Measurements from ENCODE around the gene OXCT1.

The OXCT1 gene

DNA sequence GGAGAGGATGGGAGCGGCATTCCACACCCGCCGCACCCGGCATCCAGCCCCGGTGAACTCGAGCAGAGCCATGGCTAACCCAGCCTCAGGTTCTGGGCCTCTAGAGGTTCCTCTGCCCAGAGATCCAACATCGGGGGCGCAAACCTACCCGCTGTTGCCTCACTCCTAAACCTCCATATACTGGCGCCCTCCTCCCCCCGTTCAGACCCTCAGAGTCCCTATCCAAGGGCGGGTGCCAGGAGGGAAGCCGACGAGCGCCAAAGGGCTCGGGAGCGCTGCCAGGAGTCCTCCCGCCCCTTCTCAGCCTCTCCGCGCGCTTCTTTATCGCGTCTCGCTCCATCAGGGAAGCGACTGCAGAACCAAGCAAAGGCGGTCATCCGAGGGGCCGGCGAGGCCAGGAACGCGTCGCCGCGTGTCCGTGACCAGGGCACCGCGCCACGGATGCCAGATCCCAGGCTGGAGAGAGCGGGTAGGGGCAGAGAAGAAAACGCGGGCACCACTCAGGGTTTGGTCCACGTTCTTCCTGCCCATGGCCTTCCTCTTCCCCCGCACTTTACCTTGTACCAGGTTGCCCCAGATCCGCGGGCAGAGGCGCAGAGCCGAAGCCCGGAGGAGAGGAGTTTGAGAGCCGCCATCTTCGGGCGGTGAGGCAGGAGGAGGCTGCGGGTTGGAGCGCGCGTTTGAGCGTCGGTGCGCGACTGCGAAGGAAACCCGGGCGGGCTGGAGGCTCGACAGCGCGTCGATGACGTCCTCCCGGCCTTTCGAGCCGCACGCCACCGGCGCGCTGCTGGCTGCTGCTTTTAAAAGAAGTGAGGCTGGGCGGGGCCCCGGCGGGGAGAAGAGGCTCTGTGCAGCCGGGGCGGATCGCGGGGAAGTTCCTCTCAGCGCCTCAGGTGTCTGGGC lies at the start of gene OXCT1:
TSS of gene OXCT1 (minus strand) at position 702 of the 903 bp plus-strand sequence. CDS start at position 635, 67 bp downstream.
- peak; percentile 90 for DNase-seq (ENCODE audit: low read depth, low spot score)

DNA sequence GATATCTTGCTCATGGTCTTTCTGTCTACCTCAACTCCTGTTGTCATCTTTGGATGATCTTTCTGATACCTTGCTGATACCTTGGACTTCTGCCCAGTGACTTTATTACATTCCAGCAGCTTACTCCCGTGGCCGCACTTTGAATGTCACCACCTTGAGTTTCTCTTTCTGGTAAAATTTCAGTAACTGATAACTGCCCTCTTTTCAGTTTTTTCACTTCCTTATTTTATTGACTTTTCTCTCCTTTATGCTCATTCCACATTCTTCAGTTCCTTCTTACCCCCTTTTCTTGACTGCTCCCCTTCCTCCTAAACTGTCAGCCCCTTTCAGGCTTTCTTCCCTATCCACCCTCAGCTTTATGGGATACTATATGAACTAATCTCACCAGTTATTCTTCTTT lies 47.9 kb upstream of the OXCT1 start:
- DNase-seq (ENCODE audit: low read depth, low spot score): no peak

GRCh38 chr5:41908374-41909079 lies 38.3 kb upstream of the OXCT1 start:
- DNase-seq (ENCODE audit: low read depth, low spot score): no peak

DNA sequence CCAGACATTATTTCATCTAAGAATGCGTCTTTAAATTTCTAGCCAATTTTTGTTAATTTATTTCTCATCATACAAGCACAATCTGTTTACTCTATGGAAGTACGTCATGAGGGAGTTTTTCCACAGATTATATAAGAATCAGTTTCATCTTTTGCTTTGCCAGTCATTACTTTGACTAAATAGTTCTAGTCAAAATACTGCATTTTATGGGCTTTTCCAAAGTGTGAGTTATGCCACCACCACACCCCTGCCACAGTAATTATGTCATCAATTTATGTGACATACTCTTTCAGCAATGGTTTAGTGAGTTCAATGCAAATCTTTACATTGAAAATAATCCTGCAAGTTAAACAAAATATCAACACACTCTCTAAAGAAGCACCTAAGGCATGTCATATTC lies 35.9 kb upstream of the OXCT1 start:
- no peak for DNase-seq (ENCODE audit: low read depth, low spot score)

DNA sequence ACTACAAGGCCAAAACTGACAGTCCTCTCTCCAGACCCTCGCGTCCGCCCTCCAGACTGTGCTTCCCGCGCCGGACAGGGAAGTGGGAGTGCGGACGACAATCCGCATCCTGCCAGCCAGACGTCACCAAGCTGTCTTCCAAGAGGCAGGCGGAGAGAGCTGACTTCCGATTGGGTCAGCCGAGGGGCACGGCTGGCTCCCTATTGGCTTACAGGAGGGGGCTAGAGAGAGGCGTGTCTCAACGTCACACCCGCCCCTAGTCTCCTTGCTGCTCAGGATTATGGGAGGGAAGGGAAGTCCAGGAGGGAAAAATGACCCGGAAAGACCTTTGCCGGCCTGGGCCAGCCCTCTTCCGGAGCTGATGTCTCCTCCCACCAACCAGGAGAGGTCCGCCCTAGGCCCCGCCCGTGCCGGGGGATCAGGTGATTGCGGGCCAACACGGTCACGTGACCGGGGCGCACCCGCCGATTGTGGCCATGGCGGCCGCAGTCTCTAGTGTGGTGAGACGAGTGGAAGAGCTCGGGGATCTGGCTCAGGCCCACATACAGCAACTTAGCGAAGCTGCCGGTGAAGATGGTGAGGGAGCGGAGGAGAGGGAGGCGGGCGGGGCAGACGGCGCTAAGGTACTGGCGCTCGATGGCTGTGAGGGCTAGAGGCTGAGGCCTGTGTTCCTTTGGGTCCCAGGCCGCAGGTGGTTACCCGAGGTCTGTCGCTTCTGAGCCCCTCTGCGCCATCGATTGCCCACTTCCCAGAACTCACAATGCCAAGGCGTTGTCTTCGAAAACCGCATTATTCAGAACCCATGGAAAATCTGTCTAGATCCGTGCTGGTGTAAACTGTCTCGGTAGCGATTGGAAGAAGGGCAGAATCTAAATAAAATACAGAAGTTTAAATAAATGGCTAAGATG lies 33.9 kb upstream of the OXCT1 start, which contains the start of gene RIMOC1:
TSS of gene RIMOC1 (plus strand) at position 453 of the 908 bp plus-strand sequence. CDS start at position 477, 24 bp downstream.
- peak; percentile 100 for DNase-seq (ENCODE audit: low read depth, low spot score)

GRCh38 chr5:41903382-41903891 lies 33.2 kb upstream of the OXCT1 start:
- DNase-seq (ENCODE audit: low read depth, low spot score): no peak

- no peak for DNase-seq (ENCODE audit: low read depth, low spot score)
Observed at GRCh38 chr5:41896230-41896629, 26.0 kb upstream of the OXCT1 start.

DNA sequence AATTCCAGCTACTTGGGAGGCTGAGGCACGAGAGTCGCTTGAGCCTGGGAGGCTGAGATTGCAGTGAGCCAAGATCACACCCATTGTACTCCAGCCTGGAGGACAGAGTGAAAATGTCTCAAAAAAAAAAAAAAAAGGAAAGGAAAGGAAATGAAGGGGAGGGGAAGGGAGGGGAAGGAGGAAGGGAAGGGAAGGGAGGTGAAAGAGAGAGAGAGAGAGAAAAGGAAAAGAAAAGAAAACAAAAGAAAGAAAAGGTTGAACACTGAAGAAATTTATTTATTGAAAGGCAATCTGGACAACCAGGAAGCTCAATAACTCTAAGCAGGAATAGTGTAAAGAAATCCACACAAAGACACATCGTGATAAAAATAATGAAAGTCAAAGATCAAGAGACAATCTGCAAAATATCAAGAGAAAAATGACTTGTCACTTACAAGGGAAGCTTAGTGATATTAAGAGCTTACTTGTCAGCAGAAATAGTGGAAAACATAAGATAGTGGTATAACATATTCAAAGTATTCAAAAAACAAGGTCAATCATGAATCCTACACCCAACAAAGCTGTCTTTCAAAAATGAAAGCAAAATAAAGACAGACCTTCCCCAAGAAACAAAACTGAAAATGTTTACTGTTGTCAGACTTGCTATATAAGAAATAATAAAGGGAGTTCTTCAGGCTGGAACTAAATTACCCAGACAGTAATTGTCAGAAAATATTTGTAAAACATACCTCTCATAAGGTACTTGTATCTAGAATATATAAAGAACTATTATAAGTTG lies 23.0 kb upstream of the OXCT1 start:
- no peak for DNase-seq (ENCODE audit: low read depth, low spot score)

DNA sequence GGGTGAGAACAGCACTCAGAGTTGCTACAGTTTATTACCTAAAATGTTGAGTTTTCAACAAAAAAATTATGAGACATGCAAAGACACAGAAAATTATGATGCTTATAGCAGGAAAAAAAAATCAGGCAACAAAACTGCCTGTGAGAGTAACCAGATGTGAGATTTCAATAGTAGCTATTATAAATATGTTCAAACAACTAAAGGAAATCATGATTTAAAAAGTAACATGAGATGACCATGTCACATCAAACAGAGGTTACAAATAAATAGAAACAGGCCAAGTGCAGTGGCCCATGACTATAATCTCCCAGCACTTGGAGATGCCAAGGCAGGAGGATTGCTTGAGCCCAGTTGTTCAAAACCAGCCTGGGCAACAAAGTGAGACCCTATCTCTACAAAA lies 21.8 kb upstream of the OXCT1 start:
- no peak for DNase-seq (ENCODE audit: low read depth, low spot score)

DNA sequence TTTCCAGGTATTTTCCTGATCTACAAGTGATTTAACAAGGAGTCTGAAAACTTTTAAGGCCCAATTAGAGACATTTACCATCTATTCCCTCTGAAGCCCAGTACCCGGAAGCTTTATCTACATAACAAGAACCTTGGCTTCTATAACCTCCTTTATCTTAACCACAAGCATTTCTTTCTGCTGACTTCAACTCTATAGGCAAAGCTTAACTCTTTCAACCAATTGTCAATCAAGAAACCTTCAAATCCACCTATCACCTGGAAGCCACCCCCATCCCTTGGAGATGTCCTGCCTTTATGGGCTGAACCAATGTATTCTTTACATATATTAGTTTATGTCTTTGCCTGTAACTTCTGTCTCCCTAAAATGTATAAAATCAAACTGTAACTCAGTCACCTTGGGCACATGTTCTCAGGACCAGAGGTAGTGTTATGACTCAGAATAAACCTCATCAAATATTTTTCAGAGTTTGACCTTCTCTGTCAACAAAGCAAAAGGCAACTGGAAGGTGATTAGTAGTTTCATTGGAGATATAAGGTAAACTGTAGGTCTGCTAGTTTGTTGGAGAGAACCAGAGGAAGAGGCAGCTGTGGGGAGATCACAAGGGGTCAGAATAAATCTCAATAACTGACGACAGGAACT lies 21.0 kb upstream of the OXCT1 start:
- DNase-seq (ENCODE audit: low read depth, low spot score): no peak

DNA sequence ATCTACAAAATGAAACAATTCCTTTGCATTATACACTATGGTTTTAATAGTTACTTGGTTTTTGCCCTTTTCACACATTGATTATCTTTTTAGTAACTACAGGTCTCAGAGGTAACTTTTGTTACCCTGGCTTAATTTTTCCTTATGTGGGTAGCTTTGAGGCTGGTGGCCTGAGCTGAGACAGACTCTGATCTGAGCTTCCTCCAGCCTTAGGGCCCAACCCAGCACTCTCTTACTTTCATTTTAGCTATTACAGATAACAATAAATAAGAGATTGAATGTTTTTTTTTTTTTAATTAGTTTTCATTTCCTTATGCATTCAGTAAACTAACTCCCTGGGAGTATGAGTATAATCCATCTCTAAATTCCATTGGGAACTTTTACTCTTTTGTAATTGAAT lies 15.1 kb upstream of the OXCT1 start:
- DNase-seq (ENCODE audit: low read depth, low spot score): no peak

GRCh38 chr5:41883936-41884335 lies 13.7 kb upstream of the OXCT1 start:
- no peak for DNase-seq (ENCODE audit: low read depth, low spot score)

DNA sequence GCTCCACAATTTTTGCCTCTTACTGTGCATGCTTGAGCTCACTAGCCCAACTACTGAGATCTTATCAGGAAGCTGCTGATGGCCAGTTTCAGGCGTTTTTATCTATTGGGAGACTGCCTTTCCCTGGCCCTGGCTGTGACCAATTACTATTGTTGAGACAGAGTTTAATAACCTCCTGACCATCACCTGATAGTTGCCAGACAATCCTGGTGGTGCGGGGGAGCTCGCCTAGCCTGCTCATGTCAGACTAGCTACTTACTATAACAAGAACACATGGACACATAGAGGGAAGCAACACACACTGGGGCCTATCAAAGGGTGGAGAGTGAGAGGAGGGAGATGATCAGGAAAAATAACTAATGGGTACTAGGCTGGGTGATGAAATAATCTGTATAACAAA lies 13.0 kb upstream of the OXCT1 start:
- DNase-seq (ENCODE audit: low read depth, low spot score): no peak

- no peak for DNase-seq (ENCODE audit: low read depth, low spot score)
Observed at GRCh38 chr5:41882765-41883164, 12.5 kb upstream of the OXCT1 start.

DNA sequence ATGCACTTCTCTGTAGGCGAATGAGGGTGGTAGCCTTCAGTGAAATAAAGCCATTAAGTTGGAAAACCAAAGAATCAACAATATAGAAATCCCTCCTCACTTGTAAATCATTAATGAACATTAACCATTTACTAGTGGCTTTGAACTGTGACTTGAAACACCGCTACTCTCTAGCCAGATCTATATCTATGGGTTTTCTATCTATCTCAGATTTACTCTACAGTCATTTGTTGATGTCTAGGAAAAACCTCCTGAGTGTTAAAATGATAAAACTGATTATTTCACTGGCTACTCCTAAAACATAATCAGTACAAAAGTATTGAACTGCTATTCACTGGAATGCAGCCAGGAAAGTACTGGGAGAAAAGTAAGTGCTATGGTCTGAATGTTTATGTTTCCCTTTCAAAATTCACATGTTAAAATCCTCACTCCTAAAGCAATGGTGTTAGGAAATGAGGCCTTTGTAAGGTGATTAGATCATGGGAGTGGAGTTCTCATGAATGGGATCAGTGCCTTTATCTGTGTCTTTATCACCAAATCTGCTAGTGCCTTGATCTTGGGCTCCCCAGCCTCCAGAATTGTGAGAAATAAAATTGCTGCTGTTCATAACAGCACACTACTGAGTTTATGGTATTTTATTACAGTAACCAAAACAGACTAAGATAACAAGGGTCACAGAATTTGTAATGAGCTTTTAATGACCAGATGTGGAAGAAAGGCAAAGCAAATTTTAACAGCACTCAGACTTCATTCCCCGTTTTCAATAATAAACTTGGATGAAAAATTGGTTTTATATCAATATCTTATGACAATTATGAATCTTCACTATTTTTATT lies 8.6 kb upstream of the OXCT1 start:
- no peak for DNase-seq (ENCODE audit: low read depth, low spot score)

DNA sequence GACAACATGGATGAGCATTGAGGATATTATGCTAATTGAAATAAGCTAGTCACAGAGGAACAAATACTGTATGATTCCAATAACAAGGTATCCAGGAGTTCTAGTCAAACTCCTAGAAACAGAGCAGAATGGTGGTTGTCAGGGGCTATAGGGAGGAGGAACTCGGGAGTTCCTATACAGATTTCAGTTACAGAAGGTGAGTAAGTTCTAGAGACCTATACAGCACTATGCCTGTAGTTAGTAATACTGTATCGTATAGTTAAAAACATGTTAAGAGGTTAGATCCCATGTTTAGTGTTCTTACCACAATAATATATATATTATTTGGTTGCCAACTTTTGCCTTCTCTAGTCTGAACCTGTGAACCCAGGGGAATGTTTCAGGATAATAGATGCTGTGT lies 7.9 kb upstream of the OXCT1 start:
- DNase-seq (ENCODE audit: low read depth, low spot score): no peak

DNA sequence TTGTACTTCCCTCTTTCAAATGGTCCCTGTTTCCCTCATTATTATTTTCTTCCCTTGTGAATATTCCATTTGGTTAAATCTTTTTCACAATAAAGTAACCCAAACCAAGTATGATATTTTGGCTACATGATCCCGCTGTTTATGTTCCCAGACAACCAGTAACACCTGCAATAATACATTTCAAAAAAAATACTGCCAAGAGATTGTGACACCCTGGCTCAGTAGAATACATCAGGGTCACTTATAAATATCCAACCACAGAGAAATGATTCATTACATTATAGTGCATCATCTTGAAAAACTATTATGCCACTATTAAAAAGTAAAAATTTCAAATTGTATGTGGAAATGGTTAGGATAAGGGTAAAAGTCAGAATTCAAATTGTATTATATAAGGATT lies 7.2 kb upstream of the OXCT1 start:
- DNase-seq (ENCODE audit: low read depth, low spot score): no peak

- no peak for DNase-seq (ENCODE audit: low read depth, low spot score)
Observed at GRCh38 chr5:41876678-41877077, 6.5 kb upstream of the OXCT1 start.

DNA sequence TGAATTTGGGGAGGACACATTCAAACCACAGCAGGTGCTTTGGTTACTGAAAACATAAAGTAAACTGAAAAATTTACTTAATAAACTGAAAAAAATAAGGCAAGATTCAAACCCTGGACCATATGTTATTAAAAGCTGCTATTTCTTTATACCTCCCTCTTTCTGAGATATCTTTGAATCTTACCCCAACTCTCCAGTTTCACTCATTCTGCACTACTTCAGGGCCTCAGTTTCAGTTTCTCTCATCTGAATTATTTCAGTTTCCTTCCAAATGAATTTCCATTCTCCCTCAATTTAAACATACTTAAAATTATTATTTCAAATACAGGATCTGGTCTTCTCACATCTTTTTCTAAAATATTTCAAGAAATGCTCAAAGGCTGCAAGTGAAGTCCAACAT lies 4.9 kb upstream of the OXCT1 start:
- no peak for DNase-seq (ENCODE audit: low read depth, low spot score)
